Inferior parietal cortex (tissue), 1 donor: Measurements from ENCODE around the gene ELFN1.
"Not testable (repeated sequence)": the region's sequence is repeated elsewhere in the genome, so short reads cannot be mapped to it uniquely, and the experiment has no call there.

ENCODE experiments used
- DNase-seq: peaks from one replicate; pipeline ENCODE4 v3.0.0-alpha.2; 2016; ENCODE audit errors: extremely low spot score

ELFN1 gene

GRCh38 chr7:1755783-1756625, 85.9 kb downstream of the ELFN1 start:
- DNase-seq = no peak

- no peak for DNase-seq
These were observed 87.5 kb downstream of the ELFN1 start for GRCh38 chr7:1757601-1758000.

GRCh38 chr7:1758028-1758858, 88.2 kb downstream of the ELFN1 start:
- no peak for DNase-seq

- DNase-seq = no peak
These were observed 88.9 kb downstream of the ELFN1 start for GRCh38 chr7:1758859-1759521.

- no peak for DNase-seq
These were observed 91.0 kb downstream of the ELFN1 start for GRCh38 chr7:1761097-1761496.

GRCh38 chr7:1761774-1762173, 91.7 kb downstream of the ELFN1 start:
- DNase-seq = no peak

- no peak for DNase-seq
These were observed 92.3 kb downstream of the ELFN1 start for GRCh38 chr7:1762238-1762945.

- DNase-seq = no peak
These were observed 93.0 kb downstream of the ELFN1 start for GRCh38 chr7:1763033-1763432.

- DNase-seq = not testable (repeated sequence)
These were observed 93.8 kb downstream of the ELFN1 start for GRCh38 chr7:1763911-1764310.

- no peak for DNase-seq
These were observed 95.3 kb downstream of the ELFN1 start for GRCh38 chr7:1765336-1765735.

GRCh38 chr7:1767524-1767923, 97.4 kb downstream of the ELFN1 start:
- DNase-seq = no peak

- no peak for DNase-seq
These were observed 98.8 kb downstream of the ELFN1 start for GRCh38 chr7:1768832-1769231.

GRCh38 chr7:1769286-1770200, 99.5 kb downstream of the ELFN1 start:
- no peak for DNase-seq

GRCh38 chr7:1770331-1770730, 100.3 kb downstream of the ELFN1 start:
- DNase-seq = no peak

- DNase-seq = no peak
These were observed 105.3 kb downstream of the ELFN1 start for GRCh38 chr7:1775389-1775788.

GRCh38 chr7:1777122-1777521, 107.0 kb downstream of the ELFN1 start:
- DNase-seq = no peak

- no peak for DNase-seq
These were observed 109.4 kb downstream of the ELFN1 start for GRCh38 chr7:1779445-1779844.

- no peak for DNase-seq
These were observed 111.3 kb downstream of the ELFN1 start for GRCh38 chr7:1781369-1781768.

GRCh38 chr7:1785839-1786238, 115.8 kb downstream of the ELFN1 start:
- DNase-seq = no peak

- no peak for DNase-seq
These were observed 117.2 kb downstream of the ELFN1 start for GRCh38 chr7:1787241-1787640.
